PFSK-1 (cell line): ENCODE measurements around the gene GMPR.

Experiments used
- FOXP2 ChIP-seq: optimal IDR thresholded peaks from 2 replicates; pipeline ENCODE3; 2011; ENCODE audit warnings: borderline replicate concordance, control low read depth, inconsistent platforms; ENCODE audit not compliant: insufficient read depth; ENCODE audit errors: extremely low read length, extremely low read depth
- POLR2AphosphoS5 ChIP-seq: IDR thresholded peaks from 2 replicates; pipeline ENCODE4 v1.6.1; 2012; ENCODE audit warnings: low read depth, mild to moderate bottlenecking, control low read depth, low read length, moderate library complexity
- REST ChIP-seq, 2 experiments: IDR thresholded peaks; 2 replicates each; pipeline versions ENCODE4 v1.6.1 to v1.8.0; 2011 to 2012; ENCODE audit warnings: low read depth in 2 of 2, low read length in 2 of 2, control low read depth in 1 of 2, inconsistent platforms in 1 of 2, mild to moderate bottlenecking in 1 of 2, moderate library complexity in 1 of 2; ENCODE audit not compliant: insufficient read depth in 1 of 2
- SIN3A ChIP-seq: IDR thresholded peaks from 2 replicates; pipeline ENCODE4 v1.6.1; 2012; ENCODE audit warnings: mild to moderate bottlenecking, low read length, moderate library complexity, borderline replicate concordance; ENCODE audit not compliant: insufficient read depth
- TAF1 ChIP-seq: IDR thresholded peaks from 2 replicates; pipeline ENCODE4 v1.6.1; 2012; ENCODE audit warnings: low read length, control low read depth, borderline replicate concordance; ENCODE audit not compliant: insufficient read depth

Gene GMPR

GRCh38 chr6:16327777-16328325, 89.5 kb downstream of the GMPR start:
- no peak for TF ChIP-seq POLR2AphosphoS5
- TF ChIP-seq REST (IDR thresholded peaks at IDR 0.05; ENCODE audit: insufficient read depth in 1 of 2, low read depth in 2 of 2, low read length in 2 of 2) = no peak
- TF ChIP-seq SIN3A = no peak
- TF ChIP-seq TAF1 = no peak
- TF ChIP-seq FOXP2 = no peak

GRCh38 chr6:16329233-16329632, 90.8 kb downstream of the GMPR start:
- TF ChIP-seq SIN3A (no peak), TAF1 (no peak), POLR2AphosphoS5 (no peak; the same call in 1 of the 2 replicates), FOXP2 (no peak), REST (IDR thresholded peaks at IDR 0.05; ENCODE audit: insufficient read depth in 1 of 2, low read depth in 2 of 2, low read length in 2 of 2) (no peak)

- TF ChIP-seq TAF1 (no peak), POLR2AphosphoS5 (no peak), FOXP2 (peak; percentile 12)
Measured at GRCh38 chr6:16331384-16332174, 93.2 kb downstream of the GMPR start.

- TF ChIP-seq FOXP2 (no peak), SIN3A (no peak), REST (IDR thresholded peaks at IDR 0.05; ENCODE audit: insufficient read depth in 1 of 2, low read depth in 2 of 2, low read length in 2 of 2) (no peak), POLR2AphosphoS5 (no peak), TAF1 (no peak)
Measured at GRCh38 chr6:16332175-16332542, 93.8 kb downstream of the GMPR start.

GRCh38 chr6:16333580-16333979, 95.2 kb downstream of the GMPR start:
- TF ChIP-seq TAF1 = no peak
- TF ChIP-seq REST (IDR thresholded peaks at IDR 0.05; ENCODE audit: insufficient read depth in 1 of 2, low read depth in 2 of 2, low read length in 2 of 2) = no peak
- TF ChIP-seq SIN3A = no peak
- no peak; the same call in 1 of the 2 replicates for TF ChIP-seq POLR2AphosphoS5
- no peak for TF ChIP-seq FOXP2
